Psoas muscle (tissue), 8 donors: ENCODE results near the gene MYF5. TPM values are rescaled to one million over a fixed set of nuclear protein-coding genes. Genes with fewer than 3 reads are reported as not detected.

Experiments used
- ATAC-seq, 4 donors: fragments of 200-7000 bp; cut with Tn5 transposase; one replicate each; pipeline ENCODE4 v1.9.1; 2020; ENCODE audit warnings: moderate library complexity in 3 of 4, mild to moderate bottlenecking in 2 of 4
- DNase-seq, 2 donors: peaks; one replicate each; pipeline ENCODE4 v3.0.0-alpha.2; 2020
- H3K27ac ChIP-seq: fragments of 200-600 bp; one replicate; pipeline ENCODE4 v1.8.0; 2022
- H3K27me3 ChIP-seq, 3 donors: fragments of 200-600 bp in 1 of 3; one replicate each; pipeline versions ENCODE4 v1.6.1 to v1.8.0; 2013 to 2022; ENCODE audit warnings: low read length in 2 of 3, mild to moderate bottlenecking in 2 of 3, moderate library complexity in 1 of 3; ENCODE audit not compliant: insufficient read depth in 3 of 3
- H3K36me3 ChIP-seq, 2 donors: fragments of 200-600 bp in 1 of 2; one replicate each; pipeline versions ENCODE4 v1.6.1 to v1.8.0; 2013 to 2022; ENCODE audit warnings: low read depth in 1 of 2, mild to moderate bottlenecking in 1 of 2, moderate library complexity in 1 of 2; ENCODE audit not compliant: insufficient read depth in 1 of 2
- H3K4me1 ChIP-seq: fragments of 200-600 bp; one replicate; pipeline ENCODE4 v1.8.0; 2022
- H3K4me3 ChIP-seq: fragments of 200-600 bp; one replicate; pipeline ENCODE4 v1.8.0; 2022; ENCODE audit warnings: mild to moderate bottlenecking
- H3K9me3 ChIP-seq: fragments of 200-600 bp; one replicate; pipeline ENCODE4 v1.8.0; 2022
- WGBS, 3 donors: extraction: QIAGEN DNeasy Blood & Tissue Kit; methylation state at CpG; one replicate each; pipeline versions ENCODE4 v1.1.6 to v1.1.7; 2013; 5-methylcytosine and 5-hydroxymethylcytosine counted together
- intact Hi-C, 2 donors: fragments of 100-400 bp; cut with DNase I; formaldehyde crosslinking; loops; one replicate each; pipeline versions ENCODE4 v1.11.0 to v1.14.2; 2022
- polyA plus RNA-seq, 3 donors: library from polyadenylated mRNA; stranded (reverse); fragments of 200-250 nt; gene quantifications; one replicate each; pipeline ENCODE4 v1.2.3, GENCODE V29; 2013
- total RNA-seq, 4 donors: library from RNA; stranded (reverse); fragmentation: NEBNext Ultra II Directional in 2 of 4; extraction: Animal tissue kit (Norgen Biotek cat#: 25700) in 2 of 4; gene quantifications; one replicate each; pipeline versions ENCODE4 v1.2.1 to v1.2.4, GENCODE V29; 2021 to 2023
- TF ChIP-seq, protein P1 (sequence below): fragments of 200-600 bp; IDR thresholded peaks from one replicate; pipeline ENCODE4 v1.8.0; 2022; ENCODE audit warnings: antibody characterized with exemption
- donor health status: healthy with polysubstance abuse.
- donor health status: DM: no; HTN: no; CAD: no; lungs with moderate emphysema.
- donor health status: Bipolar disorder and iron deficiency.
- donor health status: healthy.
- donor health status: DM: yes; HTN: yes; CAD: no.
- donor health status: DM: no; HTN: no; CAD: no.
- donor health status: DM: no; HTN: no; CAD: no.
- donor health status: DM: yes; HTN: yes; CAD: no.

Gene MYF5
- total and polyA plus RNA-seq, 7 donors = 1.3 to 4.7 (median 3.0) TPM

GRCh38 chr12:80684077-80684495, 32.6 kb upstream of the MYF5 start:
- Histone ChIP-seq H3K4me1 (peaks cover 29% of the 10 kb centered on the region), H3K4me3 (peak overlapping the region; percentile 60), H3K36me3 (no peaks in the 10 kb centered on the region), H3K27ac (peak overlapping the region; percentile 64), H3K27me3 (no peaks in the 10 kb centered on the region), H3K9me3 (peaks cover 6% of the 10 kb centered on the region)
- WGBS, 3 donors = 80 to 87% (median 83%) methylated on average over 7 of the region's 7 CpGs
- intact Hi-C loops = no loop called here
- no peak for DNase-seq
- peak in 1 of 4 donors; percentile 12 for ATAC-seq
- TF ChIP-seq, protein P1, sequence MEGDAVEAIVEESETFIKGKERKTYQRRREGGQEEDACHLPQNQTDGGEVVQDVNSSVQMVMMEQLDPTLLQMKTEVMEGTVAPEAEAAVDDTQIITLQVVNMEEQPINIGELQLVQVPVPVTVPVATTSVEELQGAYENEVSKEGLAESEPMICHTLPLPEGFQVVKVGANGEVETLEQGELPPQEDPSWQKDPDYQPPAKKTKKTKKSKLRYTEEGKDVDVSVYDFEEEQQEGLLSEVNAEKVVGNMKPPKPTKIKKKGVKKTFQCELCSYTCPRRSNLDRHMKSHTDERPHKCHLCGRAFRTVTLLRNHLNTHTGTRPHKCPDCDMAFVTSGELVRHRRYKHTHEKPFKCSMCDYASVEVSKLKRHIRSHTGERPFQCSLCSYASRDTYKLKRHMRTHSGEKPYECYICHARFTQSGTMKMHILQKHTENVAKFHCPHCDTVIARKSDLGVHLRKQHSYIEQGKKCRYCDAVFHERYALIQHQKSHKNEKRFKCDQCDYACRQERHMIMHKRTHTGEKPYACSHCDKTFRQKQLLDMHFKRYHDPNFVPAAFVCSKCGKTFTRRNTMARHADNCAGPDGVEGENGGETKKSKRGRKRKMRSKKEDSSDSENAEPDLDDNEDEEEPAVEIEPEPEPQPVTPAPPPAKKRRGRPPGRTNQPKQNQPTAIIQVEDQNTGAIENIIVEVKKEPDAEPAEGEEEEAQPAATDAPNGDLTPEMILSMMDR = no peak

DNA sequence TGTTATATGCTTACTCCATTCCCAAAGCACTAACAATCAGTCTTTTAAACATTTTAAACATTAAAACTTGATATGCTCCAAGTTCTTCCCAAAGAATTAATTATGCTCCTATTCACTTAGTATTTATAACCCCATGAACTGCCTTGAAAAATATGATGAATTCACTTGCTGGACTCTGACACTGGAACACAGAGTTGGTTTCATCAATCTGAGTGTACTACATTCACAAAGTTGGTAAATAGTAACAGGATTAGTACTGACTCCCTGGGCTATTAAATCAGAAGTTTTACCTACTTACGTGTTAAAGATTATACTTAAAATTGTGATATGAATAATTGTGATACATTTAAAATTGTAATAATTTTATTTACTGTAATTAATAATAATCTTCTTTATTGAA, 26.6 kb upstream of the MYF5 start:
- H3K27me3 ChIP-seq = no peaks in the 10 kb centered on the region
- no peak overlapping the region for H3K4me3 ChIP-seq
- DNase-seq (no peak), ATAC-seq (no peak)
- H3K4me1 ChIP-seq = peaks cover 49% of the 10 kb centered on the region
- no peaks in the 10 kb centered on the region for H3K36me3 ChIP-seq
- peaks cover 6% of the 10 kb centered on the region for H3K9me3 ChIP-seq
- WGBS, 3 donors = 58 to 92% (median 79%) methylated on average over 1 of the region's 1 CpG
- peak overlapping the region; percentile 74 for H3K27ac ChIP-seq
- TF ChIP-seq, protein P1 = no peak
- intact Hi-C loops = no loop called here

- intact Hi-C loops = no loop called here
- Histone ChIP-seq H3K36me3 (no peaks in the 10 kb centered on the region), H3K4me1 (peaks cover 49% of the 10 kb centered on the region), H3K27me3 (no peaks in the 10 kb centered on the region), H3K9me3 (peaks cover 6% of the 10 kb centered on the region), H3K4me3 (no peak overlapping the region), H3K27ac (peak overlapping the region; percentile 74)
- no peak for ATAC-seq
- 75 to 84% (median 76%) methylated on average over 2 of the region's 2 CpGs for WGBS, 3 donors
- DNase-seq = no peak
- TF ChIP-seq, protein P1 = no peak
These were observed 26.2 kb upstream of the MYF5 start for GRCh38 chr12:80690513-80690912.

GRCh38 chr12:80692114-80692513, 24.6 kb upstream of the MYF5 start:
- intact Hi-C loops = no loop called here
- peaks cover 54% of the 10 kb centered on the region for H3K4me1 ChIP-seq
- H3K4me3 ChIP-seq = no peak overlapping the region
- WGBS, 3 donors = 20 to 30% (median 27%) methylated on average over 1 of the region's 1 CpG
- DNase-seq (peak; percentile 12 to 53), ATAC-seq (peak; percentile 97 to 99 (median 98))
- peak overlapping the region; percentile 74 for H3K27ac ChIP-seq
- peaks cover 2% of the 10 kb centered on the region for H3K9me3 ChIP-seq
- TF ChIP-seq, protein P1 = no peak
- no peaks in the 10 kb centered on the region for H3K27me3 ChIP-seq
- H3K36me3 ChIP-seq = no peaks in the 10 kb centered on the region

DNA sequence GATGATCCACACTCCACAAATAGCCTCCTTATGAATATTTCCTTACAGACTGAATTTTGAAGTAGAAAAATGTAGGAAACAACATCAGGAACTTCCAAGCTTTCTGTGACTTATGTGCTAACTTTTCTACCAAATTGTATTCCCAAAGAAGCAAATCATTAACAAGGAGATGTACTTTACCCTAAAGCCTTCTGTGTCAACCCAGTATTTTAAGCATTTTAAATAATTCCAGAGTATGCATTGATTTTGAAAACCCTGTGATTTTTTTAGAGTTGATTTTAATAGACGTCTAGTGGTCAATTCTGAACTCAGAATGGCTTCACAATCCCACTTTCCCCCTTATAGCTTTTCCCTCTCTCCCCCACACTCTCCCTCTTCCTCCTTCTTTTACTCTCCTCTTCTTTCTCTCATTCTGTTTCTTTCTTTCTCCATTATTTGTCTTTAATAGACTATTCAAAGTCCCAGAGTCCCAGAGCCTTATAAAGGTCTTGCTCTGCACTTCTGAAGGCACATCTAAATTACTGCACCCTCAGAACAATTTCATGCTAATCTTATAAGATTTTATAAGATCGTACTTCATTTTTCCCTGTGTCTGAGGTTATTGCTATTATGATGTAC, 19.3 kb upstream of the MYF5 start:
- TF ChIP-seq, protein P1 = no peak
- peak overlapping the region; percentile 93 for H3K27ac ChIP-seq

More for the DNA sequence above, 19.3 kb upstream of the MYF5 start:
- ATAC-seq (no peak), DNase-seq (no peak)
- Histone ChIP-seq H3K36me3 (no peaks in the 10 kb centered on the region), H3K4me1 (peaks cover 31% of the 10 kb centered on the region), H3K9me3 (no peaks in the 10 kb centered on the region), H3K4me3 (peak overlapping the region; percentile 76), H3K27me3 (no peaks in the 10 kb centered on the region)
- intact Hi-C loops = no loop called here
- 34 to 46% (median 36%) methylated on average over 2 of the region's 2 CpGs for WGBS, 3 donors
